Measurements from ENCODE around the gene MEGF9.

Gene MEGF9

DNA sequence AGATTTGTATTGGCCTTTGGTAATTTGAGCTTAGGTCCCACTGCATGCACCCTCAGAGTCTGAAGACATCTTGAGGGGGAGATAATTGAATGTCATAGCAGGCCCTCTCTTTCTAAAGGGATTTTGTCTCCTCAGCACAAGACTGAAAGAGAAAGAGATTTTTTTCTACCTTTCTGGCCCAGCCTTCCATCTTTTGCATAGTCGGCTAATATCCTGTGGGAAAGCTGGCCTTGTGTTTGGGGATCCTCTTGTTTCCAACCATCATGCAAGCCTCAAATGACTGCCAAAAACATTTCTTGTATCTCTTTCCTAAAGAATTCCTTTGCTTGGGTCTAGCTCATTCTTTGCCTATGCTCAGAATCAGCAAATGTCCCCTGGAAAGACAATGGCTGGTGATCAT is 92.3 kb downstream of the MEGF9 start:
- DNase-seq (ENCODE audit: low spot score) = no peak

DNA sequence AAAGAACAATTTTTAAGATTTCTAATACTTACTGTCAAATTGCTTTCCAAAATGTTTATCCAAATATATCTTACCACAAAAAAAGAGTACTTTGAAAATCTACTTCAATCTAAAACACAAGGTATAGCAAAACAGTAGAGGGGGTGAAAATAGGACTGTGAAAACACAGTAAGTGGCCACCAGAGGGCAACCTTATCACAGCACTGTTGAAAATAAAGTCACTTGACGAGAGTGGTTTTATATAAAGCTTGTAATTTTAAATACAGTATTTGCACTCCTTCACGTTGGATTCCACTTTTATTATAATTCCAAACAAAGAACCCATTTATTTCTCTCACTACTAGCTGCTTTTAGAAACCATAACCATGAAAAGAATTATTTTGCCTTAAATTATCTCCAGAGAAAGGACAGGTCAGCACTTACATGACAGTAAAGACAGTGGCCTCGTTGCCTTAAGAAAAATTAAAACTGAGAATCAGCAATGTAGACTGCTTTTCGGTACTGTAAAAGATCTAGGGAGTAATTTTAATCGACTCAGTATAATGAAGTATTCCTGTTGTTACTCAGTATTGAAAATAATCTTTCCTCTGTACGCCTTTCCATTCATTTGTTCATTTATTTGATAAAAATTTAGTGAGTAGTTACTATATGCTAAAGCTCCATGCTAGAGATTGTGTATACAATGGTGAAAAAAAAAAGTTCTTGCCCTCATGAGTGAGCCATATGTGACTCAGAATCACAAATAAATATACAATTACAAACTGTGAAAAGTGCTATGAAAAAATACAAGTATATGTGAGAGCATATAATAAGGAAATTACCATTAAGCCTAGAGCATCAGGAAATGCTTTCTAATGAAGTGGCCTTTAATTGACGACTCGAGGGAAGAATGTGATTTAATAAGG is 94.3 kb downstream of the MEGF9 start:
- peak; percentile 70 for DNase-seq (ENCODE audit: low spot score)

DNA sequence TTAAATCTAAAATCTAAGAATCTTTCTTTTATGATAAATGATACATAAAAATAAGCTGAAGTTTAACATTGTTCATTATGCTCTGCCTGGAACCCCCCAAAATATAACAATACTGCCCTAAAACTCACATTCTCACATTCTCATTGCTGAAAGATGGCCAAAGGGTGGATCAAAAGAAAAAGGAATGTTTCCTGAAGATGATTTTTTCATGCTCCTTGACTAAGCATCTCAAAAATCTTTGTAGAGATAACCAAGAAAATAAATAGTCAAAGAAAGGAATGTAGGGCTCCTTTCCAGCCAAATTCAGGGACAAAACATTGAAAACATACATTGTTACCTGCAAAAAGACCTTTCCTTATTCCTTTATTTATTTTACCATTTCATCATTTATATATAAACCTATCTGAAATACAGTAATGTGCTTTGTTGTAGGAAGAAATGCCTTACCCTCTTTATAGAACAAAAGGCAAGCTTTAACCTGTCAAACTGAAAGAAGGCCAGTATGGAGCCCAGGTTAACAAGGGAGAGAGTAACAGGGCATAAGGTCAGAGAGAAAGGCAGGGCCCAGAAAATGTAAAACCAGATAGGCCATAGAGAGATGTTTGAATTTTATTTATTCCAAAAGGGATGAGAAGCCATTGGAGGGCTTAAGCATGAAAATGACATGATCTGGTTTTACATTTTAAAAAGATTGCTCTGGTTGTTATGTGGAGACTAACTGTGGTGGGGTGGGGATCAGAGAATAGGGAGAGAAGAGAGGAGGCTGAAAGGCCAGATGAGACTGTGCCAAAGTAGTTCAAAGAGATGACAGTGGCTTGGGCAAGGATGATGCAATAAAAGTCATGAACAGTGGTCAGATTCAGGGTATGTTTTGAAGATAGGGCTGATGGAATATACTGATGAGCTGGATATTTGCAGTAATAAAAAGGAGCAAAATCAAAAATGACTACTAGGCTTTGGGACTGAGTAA is 97.0 kb downstream of the MEGF9 start:
- DNase-seq (ENCODE audit: low spot score) = no peak

DNA sequence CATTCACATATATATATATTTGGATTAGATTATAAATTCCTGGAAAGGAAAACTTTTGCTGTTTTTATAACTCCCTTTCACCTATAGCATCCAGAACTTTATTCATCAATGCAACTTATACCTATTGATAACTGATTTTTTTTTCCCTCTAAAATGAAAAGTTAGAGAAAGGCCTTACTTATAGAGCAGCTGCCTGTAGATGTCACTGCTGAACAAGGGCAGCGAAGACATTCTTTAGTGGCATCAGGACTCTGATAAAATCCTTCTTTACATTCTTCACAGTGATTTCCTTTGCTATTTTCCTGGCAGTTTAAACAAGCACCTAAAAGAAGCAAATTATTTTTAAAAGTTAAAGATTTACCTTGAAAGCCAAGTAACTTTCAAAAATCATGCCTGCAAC is 102.1 kb downstream of the MEGF9 start:
- DNase-seq (ENCODE audit: low spot score) = no peak

DNA sequence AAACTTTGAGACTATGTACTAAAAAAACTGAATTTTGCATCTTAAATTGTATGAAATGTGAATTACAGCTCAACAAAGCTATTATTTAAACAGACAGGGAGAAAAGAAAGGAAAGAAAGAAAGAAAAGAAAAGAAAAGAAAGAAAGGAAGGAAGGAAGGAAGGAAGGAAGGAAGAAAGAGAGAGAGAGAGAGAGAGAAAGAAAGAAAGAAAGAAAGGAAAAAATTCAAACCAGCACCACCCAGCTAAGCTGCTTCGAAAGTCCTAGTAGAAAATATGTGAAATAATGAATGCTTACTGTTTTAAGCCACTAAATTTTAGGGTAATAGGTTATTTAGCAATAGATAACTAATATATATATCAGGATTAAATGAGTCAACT is 102.6 kb downstream of the MEGF9 start:
- no peak for DNase-seq (ENCODE audit: low spot score)

DNA sequence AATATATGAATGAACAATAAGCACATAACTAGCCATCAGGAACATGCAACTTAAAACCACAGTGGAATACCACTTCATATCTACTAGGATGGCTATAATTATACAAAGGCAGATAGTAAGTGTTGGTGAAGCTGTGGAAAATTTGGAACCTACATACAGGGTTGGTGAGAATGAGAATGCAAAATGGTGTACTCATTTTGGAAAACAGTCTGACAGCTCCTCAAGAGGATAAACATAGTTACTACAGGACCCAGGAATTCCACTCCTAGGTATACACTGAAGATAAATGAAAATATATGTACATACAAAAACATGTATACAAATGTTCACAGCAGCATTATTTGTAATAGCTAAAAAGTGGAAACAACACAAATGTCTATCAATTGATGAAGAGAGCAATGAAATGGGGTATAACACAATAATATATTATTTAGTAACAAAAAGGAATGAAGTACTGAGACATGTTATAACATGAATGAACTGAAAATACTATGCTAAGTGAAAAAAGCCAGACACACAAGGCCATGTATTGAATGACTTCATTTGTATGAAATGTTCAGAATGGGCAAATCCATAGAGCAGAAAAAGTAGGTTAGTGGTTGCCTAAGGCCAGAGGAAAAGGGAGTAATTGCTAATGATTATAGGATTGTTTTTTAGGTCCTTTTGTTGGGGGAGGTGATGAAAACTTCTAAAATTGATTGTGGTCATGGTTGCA is 103.1 kb downstream of the MEGF9 start:
- no peak for DNase-seq (ENCODE audit: low spot score)

DNA sequence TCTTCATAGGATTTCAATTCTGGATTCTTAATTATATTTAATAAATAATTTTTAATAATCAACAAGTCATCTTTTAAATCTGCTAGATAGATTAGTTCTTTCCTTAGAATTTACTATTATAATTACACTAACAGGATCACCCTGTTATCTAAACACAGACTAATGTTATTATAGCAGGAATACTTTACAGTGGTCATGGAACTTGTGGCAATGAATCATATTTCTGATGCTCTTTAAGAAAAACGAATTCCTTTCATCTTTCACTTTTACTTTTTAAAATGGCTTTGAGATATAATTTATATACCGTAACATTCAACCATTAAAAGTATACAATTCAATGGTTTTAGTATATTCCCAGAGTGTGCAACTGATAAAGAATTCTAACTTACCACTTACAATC is 104.6 kb downstream of the MEGF9 start:
- DNase-seq (ENCODE audit: low spot score) = no peak

DNA sequence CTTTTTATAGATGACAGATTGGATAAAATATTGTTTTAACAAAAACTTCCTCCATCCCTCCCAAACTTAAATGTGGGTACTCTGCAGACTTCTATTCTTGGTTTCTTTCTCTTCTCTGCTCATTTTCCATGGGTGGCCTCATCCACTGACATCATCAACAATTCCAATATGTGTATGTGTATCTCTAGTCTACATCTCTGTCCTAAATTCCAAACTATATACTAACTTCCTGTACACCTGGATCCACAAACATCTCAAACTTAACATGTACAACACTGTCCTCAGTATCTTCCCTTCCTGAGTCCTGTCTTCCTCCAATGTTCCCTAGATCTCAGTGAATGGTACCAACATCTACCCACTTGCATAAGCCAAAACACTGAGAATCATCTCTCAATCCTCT is 105.8 kb downstream of the MEGF9 start:
- no peak for DNase-seq (ENCODE audit: low spot score)

DNA sequence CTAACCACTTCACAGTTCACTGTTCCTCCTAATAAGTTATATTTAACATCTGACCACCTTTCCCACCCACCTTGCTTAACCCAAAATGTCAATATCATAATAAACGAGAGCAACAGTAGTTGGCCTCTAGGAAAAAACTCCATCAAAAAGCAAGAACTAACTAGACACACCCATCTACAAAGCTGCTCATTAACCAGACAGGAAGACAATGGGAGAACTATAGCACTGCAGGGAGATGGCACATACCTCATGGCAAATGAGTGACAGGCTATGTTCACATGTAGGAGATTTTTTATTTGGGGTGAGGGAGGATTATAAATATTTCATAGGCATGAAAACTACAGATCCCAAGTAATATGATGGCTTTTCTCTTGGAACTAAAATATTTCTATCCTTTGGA is 110.7 kb downstream of the MEGF9 start:
- DNase-seq (ENCODE audit: low spot score) = no peak

DNA sequence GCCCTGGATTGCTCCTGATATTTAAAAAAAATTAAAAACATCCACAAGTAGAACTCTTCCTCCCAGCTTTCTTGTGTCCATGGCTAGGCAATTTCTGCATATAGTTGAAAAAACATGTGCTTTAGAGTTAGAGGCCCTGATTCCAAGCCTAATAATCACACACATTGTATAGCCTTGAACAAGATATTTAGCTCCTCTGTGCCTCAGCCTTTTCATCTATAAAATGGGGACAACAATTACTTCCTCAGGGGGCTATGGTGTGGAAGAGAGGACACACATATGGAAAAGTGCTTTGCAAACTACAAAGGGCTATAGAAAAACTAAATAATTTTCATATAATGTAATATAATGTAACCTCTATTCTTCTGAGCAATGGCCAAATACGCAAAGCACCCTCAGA is 111.3 kb downstream of the MEGF9 start:
- DNase-seq (ENCODE audit: low spot score) = no peak

DNA sequence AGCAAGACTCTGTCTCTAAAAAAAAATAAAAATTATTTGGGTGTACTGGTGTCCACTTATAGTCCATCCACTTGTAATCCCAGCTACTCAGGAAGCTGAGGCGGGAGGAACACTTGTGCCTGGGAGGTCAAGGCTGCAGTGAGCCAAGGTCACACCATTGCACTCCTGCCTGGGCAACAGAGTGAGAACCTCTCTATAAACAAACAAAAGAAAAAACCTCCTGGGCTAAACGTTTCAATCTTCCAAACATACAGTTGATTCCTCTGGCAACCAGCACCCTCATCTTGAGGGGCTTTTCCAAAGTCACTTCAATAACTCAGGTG is 120.4 kb downstream of the MEGF9 start:
- no peak for DNase-seq (ENCODE audit: low spot score)

DNA sequence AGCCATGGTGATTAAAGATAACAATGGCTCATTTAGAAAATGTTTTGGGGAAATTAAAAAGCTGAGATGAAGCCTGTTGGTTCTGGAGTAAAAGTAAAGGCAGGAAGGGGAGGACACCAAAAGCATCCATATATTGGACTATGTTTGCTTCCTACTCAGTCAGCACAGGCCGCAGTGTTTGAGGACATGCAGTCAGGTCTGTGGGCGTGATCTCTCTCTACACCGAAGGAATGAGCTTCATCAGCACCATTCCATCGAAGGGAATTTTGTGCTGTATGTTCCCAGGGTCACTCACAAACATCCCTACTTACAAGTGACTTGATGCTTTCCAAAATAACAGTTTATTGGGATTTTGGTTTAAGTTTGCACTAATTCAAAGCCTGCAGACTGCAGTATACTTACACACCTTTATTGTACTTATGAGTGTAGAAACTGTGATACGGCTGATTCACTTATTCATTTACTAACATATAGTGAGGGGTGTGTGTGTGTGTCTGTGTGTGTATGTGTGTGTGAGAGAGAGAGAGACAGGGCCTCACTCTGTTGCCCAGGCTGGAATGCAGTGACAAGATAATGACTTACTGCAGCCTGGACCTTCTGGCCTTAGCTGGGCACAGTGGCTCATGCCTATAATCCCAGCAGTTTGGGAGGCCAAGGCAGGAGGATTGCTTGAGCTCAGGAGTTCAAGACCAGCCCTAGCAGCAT is 120.9 kb downstream of the MEGF9 start:
- no peak for DNase-seq (ENCODE audit: low spot score)

DNA sequence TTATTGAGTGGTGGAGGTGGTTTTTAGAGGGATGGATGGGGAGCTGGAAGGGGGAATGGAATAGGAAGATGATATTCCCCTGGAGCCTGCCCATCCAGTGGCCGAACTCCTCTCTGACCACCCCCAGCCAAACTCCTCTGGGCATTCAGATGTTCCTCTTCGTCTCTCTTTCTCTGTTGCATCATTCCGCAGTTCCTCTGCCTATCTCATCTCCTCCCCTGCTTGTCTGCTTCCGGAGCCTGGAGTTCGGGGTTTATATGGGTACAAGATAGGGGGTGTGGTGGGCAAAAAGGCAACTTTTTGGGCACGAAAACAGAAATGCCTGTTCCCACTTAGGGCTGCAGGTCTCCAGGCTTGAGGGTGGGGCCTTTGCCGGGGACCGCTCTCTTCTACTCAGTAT is 122.1 kb downstream of the MEGF9 start:
- no peak for DNase-seq (ENCODE audit: low spot score)

DNA sequence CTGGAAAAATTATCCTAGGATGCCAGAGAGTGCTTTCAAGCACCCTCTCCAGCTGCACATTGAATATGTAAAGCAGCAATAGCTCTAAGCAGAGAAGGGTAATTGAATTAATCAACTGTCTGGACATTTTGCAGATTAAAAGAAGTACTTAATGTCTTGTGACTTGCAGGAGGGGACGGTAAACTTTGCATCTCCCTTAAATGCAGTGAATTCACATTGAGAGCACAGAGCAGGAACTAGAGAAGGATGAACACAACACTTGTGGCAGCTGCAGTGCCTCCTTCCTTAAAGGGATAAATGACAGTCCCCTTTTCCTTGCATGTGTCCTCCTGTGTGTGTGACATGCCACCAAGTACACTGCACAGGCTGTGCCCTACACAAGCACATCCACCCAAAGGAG is 126.9 kb downstream of the MEGF9 start:
- DNase-seq (ENCODE audit: low spot score) = no peak

DNA sequence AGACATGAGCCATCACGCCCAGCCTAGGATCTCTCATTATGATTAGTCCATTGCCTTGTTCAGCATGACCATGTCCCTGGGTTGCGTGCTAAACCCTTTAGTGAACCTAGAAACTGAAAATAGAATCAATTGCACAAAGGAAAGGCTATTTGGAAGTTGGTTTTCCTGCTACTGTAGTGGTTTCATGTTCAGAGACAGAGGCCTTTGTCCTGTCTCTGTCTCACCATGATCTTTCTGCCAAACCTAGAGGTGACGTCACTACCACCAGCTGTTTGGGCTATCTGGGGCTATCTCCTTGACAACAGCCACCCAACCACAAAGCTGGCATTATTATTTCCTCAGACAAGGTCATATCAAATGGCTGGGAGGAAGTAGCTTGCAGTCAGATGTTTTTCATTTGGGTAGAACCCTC is 130.3 kb downstream of the MEGF9 start:
- peak; percentile 48 for DNase-seq (ENCODE audit: low spot score)

DNA sequence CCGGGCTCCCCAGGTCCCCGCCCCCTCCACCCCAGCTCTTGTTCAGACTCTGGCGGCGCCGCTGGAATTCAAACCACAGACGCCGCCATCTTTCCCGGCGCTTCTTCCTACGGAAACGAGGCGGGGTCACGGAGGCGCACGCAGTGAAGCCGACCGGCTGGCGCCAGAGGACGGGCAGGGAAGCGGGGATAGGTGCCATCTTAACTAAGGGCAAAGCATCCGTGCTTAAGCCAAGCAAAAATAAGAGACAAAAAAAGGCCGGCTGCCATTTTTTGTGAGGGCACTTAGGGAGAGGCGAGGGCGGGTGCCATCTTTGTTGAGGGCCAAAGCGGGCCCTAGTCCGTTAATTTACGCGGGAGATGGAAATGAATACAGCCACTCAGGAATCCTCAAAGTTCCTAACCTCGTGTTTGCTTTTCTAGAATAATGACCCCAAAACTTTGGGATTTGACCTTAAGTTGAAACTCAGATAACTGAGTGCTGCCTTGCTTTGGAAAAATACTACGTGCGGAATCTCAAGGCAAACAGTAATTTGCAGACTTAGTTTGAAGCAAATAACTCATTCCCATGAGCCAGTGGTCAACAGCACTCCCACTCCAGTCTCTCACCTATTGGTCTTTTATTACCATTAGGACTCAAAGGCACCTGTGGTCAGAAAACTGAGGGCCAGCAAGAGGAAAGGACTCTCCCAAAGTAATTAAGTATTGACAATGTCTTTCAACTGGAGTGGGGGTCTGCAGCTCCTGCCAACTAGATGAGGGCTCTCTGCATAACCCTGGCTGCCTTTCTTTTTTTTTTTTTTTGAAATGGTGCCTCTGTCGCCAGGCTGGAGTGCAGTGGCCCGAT is 134.0 kb downstream of the MEGF9 start, which contains the start of gene CDK5RAP2:
Gene CDK5RAP2, minus strand, starts transcription at position 117 of the 846 bp plus-strand sequence. CDS start 189 bp downstream, outside the sequence.
- peak; percentile 95 for DNase-seq (ENCODE audit: low spot score)

DNA sequence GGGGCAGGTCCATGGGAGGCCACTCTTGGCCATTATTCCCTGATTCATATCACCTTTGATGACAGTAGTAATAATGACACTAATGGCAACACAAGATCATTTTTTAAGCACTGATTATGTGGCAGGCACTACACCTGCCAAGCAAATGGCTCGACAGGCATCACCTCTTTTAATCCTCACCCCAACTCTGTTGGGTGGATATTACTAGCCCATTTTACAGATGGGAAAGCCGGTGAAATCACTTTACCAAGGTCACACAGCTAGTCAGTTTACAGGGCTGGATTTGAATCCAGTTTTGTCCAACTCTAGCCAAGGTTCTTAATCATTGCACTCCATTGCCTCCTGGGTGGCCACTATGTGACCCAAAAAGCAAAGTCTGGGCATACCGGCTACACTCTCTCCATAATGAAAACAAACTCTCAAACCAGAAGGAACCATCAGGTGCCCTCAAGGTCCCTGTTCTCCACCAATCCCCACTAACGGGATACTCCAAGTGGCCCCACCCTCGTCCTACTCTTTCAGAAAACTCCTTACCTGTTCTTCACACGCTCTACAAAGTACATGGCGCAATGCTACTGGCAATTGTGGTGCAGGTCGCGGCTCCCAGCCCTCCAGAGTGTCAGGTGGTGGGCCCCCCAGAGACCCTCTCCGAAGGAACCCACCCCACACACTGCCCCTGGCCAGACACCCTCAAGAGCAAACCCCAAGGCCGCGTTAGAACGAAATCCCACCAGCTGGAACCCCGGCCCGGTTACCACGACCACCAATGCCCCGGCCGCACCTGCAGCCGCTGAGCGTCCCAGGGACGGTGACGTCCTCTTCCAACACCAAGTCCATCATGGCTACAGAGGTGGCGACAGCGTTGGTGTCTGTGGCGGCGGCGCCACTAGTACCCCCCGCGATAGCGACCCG is 134.9 kb downstream of the MEGF9 start:
- DNase-seq (ENCODE audit: low spot score) = no peak

DNA sequence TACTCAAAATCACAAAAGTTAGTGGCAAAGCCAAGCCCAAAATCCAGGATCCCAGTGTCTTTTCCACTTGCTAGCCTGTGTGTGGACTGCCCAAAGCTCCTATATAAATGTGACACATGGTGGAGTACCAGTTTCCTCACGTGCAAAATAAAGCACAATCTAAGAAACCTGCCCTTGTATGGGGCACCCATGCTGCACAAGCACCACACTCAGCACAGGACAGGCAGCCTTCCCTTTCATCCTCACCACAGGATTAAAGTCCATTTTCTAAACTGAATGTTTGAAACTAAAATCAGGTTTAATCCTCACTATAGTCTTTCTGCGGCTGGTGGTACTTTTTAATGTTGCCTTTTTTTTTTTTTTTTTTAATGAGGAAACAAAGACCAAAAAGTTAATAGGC is 139.8 kb downstream of the MEGF9 start:
- no peak for DNase-seq (ENCODE audit: low spot score)

DNA sequence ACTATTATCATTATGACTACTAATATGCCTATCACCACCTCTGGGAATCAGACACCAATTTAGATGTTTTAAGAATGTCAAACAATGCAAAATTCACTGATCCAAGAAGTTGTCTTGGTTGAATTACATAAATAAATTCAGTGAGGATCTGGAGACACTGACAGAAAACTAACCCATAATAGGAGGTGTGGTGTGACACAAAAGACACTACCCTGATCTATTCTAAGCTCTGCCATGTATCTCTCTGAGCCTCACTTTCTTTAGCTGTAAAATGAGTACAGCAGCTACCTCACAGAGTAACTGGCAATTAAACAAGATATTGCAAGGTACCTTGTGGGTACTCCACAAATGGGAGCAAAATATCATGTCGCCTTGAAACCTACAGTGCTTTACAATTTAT is 141.8 kb downstream of the MEGF9 start:
- DNase-seq (ENCODE audit: low spot score) = no peak

Measured in CD4-positive, alpha-beta T cell treated with Interleukin-2 at 100 ng/mL for 4 hours (primary cell).